HG03432 (cell line): ENCODE measurements around the gene COQ8A.
"Not testable (repeated sequence)": the region's sequence is repeated elsewhere in the genome, so short reads cannot be mapped to it uniquely, and the experiment has no call there.

Source experiments
- ATAC-seq: cut with Tn5 transposase; IDR thresholded peaks from one replicate; pipeline ENCODE4 v1.9.1; 2021; ENCODE audit warnings: mild to moderate bottlenecking, moderate library complexity; ENCODE audit not compliant: unreplicated experiment

The COQ8A gene

DNA sequence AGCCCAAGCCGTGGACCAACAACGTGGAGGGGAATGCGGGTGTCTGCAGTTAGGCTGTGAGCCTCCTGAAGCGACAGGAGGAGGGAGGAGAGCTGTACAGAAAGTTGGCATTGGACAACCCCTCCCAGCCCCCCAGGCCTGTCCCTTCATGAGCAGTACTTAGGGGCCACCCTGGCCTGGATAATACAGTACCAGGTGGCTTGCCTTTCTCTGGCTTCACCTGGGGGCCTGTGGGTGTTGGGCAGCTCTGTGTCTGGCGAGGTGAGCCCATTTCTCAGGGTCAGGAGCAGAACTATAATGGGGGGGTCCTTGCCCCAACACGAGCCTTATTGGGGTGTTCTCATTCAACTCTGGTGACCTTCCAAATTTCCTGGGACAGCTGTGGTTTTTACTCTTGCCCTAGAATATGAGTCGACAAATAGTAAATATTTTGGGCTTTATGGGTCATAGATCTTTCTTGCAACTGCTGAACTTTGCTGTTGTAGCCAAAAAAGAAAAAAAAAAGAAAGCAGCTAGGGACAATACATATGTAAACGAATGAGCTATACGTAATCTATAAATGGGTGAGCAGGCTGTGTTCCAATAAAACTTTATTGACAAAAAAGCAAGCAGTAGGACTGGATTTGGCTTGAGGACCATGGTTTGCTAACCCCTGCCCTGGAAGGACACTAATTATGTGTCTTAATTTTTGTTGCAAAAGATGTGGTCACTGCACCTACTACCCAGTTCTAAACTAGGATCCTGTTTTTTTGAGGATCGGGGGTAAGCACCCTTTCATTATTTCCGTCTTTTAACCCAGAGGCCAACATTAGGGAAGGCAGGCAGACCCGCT is 11.4 kb downstream of the COQ8A start:
- peak; percentile 12 for ATAC-seq

- ATAC-seq, result no peak
Measured at GRCh38 chr1:226952118-226952441, 12.0 kb downstream of the COQ8A start.

DNA sequence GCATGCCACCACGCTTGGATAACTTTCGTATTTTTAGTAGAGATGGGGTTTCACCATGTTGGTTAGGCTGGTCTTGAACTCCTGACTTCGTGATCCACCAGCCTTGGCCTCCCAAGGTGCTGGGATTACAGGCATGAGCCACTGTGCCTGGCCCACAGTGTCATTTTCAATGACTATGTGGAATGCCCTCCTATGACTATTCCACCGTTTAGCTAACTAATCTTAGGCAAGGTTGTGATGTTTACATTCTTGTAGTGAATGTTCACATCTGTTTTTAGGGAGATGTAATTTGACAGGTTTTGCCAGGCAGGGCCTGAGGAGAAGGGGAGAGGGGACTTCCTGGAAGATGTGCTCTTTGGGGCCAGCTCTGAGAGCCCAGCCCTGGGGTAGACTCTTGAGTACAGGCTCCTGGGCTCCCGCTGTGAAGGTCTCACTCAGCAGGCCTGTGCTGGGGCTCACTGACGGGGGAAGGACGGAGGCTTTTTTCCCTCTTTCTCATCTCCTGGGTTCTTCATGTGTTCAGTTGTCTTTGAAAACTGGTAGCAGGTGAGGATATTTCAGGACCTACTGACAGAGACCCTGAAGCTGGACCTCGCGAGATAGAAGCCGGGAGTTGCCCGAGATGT is 13.2 kb downstream of the COQ8A start:
- no peak for ATAC-seq

DNA sequence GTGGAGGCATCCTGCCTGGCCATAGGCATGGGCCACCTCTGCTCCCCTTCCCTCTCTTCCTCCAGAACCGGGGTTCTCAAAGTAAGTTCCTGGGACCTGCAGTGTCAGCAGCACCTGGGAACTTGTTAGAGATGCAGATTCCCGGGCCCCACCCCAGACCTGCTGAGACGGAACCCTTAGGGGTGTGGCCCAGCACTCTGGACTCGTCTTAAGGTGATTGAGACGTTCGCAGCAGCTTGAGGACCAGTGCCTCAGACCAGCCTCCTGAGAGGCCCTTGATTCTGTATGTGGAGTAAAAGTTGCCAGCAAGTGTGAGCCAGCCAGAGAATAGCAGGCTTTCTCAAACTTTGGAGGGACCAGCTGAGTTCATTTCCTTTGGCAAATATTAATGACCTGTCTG is 14.2 kb downstream of the COQ8A start:
- ATAC-seq, result no peak

- ATAC-seq, result no peak
Measured at GRCh38 chr1:226954777-226955176, 14.7 kb downstream of the COQ8A start.

GRCh38 chr1:226955857-226956256 is 15.8 kb downstream of the COQ8A start:
- not testable (repeated sequence) for ATAC-seq

DNA sequence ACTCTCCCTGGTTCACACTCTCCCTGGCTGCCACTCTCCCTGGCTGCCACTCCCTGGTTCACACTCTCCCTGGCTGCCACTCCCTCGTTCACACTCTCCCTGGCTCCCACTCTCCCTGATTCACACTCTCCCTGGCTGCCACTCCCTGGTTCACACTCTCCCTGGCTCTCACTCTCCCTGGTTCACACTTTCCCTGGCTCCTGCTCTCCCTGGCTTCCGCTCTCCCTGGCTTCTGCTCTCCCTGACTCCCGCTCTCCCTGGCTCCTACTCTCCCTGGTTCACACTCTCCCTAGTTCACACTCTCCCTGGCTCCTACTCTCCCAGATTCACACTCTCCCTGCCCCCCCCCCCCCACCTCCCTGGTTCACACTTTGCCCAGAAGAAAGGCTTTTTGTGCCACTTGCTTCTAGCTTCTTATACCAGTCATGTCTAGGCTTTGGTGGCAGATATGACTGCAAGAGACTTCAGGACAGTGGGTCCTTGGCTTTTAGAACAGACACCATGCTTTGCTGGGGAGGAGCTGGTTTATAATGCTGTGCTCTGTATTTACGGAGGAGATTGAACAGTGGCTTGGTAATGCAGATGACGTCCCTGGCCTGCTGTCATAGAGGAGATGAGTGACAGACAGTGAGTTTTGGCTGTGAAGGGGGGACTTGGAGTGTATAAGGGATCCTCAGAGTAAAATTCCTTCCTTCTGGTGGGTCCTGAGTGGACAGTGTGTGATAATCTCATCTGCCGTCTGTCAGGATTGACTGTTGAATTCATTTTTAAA is 17.0 kb downstream of the COQ8A start:
- ATAC-seq, result no peak

DNA sequence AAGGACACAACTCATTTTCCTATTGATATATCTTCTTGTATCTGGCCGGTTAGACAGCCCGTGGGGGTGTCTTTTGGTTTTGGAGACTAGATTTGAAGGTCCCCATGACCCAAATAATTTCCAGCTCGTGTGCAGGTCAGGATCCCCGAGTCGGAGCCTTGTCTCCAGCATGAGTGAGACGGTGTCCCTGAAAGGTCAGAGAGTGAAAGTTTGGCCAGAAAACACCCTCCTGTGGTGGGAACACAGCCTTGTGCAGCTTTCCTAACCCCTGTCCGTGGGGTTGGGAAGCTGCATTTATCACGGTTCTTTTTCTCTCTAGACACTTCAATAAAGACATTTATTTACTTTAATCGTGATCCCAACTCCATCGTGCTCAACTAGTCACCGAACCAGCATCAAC is 17.6 kb downstream of the COQ8A start:
- no peak for ATAC-seq

DNA sequence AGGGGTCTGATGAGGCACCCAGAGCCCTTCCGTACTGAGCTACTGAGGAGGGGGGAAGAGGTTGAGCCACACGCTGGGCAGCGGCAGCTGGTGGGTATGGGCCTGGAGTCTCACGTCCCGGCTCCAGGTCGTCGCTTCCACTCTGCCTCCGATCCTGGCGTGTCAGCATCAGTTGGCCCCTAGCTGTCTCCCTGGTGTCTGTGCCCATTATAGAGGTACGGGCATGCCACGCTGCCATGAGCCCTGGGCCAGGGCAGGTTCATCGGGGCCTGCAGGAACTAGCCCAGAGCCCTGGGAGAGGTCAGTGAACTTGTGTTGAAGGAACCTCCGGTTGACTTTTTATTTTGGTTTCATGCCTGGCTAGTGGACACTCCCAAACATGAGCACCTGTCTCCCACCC is 18.2 kb downstream of the COQ8A start:
- no peak for ATAC-seq

DNA sequence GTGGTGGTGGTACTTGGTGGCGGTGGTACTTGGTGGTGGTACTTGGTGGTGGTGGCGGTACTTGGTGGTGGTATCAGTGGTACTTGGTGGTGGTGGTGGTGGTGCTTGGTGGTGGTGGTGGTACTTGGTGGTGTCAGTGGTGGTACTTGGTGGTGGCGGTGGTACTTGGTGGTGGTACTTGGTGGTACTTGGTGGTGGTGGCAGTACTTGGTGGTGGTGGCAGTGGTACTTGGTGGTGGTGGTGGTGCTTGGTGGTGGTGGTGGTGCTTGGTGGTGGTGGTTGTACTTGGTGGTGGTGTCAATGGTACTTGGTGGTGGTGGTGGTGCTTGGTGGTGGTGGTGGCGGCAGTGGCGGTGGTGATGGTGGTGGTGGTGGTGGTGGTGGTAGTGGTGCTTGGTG is 20.2 kb downstream of the COQ8A start:
- ATAC-seq, result no peak

- no peak for ATAC-seq
Measured at GRCh38 chr1:226960944-226961765, 21.1 kb downstream of the COQ8A start.

GRCh38 chr1:226962421-226963391 is 22.6 kb downstream of the COQ8A start:
- ATAC-seq, result no peak

DNA sequence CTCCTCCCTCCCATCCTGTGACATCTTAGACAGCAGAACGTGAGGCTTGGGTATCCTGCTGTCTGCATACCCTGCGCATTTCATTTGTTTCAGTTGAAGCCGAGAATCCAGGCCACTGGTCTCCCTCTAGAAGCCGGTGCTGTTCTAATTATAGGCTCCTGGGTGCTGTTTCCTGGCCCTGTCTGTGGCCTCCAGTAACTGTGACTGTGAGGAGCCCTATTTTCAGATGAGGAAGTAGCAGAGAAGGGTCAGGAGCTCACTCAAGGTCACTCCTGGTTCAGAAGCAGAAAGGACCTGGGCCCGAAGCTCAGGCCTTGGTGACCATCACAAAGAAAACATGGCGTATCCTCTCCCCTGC is 24.0 kb downstream of the COQ8A start:
- no peak for ATAC-seq

- no peak for ATAC-seq
Measured at GRCh38 chr1:226964611-226965486, 24.8 kb downstream of the COQ8A start.

- no peak for ATAC-seq
Measured at GRCh38 chr1:226965581-226966440, 25.7 kb downstream of the COQ8A start.

- no peak for ATAC-seq
Measured at GRCh38 chr1:226966683-226967082, 26.6 kb downstream of the COQ8A start.

DNA sequence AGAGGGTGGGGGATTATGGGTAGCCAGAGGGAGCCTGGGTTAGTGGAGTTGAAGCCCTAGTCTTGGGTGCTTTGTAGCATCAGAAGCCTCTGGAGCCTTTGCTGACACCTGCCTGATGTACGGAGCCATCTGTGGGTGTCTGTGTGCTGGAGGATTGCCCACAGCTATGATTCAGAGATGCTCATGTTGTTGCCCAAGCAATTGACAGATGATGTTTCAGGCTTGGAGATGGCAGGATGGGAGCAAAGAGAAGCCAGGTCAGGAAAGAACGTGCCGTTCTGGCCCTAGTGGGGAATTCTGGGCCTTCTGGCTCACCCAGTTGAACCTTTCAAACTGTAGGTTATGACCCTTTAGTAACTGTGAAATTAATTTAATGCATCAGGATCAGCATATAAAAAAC is 27.6 kb downstream of the COQ8A start:
- ATAC-seq, result no peak

DNA sequence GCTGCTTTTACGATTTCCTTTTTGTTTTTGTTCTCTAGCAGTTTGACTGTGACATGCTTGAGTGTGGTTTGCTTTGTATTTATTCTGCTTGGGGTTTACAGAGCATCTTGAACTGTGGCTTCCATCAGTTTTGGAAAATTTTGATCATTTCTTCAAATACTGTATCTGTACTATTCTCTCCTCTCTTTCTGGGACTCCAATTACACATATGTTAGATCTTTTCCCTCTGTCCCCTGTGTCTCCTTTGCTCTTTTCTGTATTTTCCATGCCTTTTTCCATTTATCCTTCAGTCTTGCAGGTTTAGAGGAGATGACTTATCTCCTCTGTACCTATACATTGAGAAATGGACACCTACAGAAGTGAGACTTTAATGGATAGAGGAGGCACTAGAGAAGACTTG is 31.7 kb downstream of the COQ8A start:
- no peak for ATAC-seq
